ENCODE results near the gene UCHL1.
"Not testable (repeated sequence)": the region's sequence is repeated elsewhere in the genome, so short reads cannot be mapped to it uniquely, and the experiment has no call there.

Gene UCHL1

DNA sequence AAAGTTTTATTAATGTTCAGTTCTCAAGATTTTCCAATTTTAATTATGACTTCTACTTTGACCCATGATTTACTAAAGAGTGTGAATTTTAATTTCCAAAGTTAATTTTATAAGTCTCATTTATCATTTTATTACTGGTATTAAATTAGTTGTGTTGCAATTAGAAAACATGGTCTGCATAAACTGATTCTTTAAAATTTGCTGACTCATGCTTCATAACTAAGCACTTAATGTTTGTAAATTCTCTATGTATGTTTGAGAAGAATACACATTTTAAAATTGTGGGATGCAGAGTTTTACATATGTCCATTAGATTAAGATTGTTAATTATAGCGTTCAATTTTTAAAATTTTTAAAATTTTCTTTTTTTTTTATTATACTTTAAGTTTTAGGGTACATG, 20.2 kb upstream of the UCHL1 start:
- DNase-seq (ENCODE audit: low read depth, low spot score), result no peak

DNA sequence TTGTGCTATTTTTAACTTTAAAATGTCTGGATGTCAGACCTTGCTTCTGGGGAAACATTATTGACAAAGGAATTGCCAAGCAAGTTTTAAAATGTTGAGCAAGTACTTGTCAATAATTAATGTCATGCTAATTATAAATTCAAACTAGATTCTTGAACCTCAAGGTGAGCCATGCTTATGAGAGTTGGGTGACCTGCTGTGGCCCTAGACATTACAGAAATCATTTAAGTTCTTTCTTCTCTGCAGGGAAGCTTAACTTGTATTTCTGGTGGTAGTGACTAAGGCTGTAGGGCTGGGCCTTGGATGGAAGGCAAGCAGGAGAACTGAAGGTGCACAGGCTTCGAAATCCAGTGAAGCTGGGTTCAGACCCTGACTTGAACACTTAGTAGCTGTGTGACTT, 14.8 kb upstream of the UCHL1 start:
- no peak for DNase-seq (ENCODE audit: low read depth, low spot score)

DNA sequence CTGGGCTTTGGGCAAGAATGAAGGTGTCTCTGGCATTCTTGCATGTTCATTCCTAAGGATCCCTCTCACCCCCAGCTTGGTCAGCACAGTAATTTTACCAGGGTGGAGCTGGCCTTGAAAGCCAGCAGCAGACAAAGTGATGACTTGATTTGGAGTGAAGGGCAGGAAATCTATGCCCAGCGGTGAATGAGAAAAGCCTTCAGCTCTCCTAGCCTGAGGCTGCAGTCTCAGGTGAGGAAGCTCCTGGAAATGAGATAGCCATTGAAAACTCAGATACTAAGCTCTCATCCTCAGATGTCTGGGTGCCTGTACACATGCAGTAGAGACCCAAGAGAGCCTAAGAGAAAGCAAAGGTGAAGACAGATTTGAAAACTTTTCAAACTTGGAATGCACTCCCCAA, 10.7 kb upstream of the UCHL1 start:
- no peak for DNase-seq (ENCODE audit: low read depth, low spot score)

DNA sequence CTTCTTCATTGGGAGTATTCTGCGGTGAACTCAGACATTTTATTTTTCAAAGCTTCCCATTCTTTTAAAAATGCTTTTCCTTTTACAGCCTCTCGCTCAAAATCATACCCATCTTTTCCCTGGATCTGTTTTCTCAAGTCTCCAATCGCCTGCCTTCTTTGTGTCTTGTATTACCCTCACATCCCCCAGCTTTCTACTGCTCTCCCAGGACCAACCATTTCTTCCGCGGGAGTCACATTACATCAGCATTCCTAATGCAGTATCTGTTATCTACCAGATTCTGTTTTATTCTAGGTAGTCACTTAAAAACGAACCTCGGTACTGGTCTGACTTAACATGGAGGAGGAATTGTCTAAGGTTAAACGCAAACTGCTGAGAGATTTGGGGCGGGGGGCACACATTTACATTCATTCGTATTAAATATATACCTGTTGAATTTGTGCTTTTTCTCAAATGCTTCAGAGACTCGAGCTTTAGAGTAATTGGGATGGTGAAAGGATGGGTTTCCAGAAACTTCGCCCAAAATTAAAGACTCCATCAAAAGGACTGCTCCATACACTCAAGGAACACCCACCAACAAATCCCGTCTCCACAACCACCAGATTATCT, 493 bp upstream of the UCHL1 start:
- no peak for DNase-seq (ENCODE audit: low read depth, low spot score)

DNA sequence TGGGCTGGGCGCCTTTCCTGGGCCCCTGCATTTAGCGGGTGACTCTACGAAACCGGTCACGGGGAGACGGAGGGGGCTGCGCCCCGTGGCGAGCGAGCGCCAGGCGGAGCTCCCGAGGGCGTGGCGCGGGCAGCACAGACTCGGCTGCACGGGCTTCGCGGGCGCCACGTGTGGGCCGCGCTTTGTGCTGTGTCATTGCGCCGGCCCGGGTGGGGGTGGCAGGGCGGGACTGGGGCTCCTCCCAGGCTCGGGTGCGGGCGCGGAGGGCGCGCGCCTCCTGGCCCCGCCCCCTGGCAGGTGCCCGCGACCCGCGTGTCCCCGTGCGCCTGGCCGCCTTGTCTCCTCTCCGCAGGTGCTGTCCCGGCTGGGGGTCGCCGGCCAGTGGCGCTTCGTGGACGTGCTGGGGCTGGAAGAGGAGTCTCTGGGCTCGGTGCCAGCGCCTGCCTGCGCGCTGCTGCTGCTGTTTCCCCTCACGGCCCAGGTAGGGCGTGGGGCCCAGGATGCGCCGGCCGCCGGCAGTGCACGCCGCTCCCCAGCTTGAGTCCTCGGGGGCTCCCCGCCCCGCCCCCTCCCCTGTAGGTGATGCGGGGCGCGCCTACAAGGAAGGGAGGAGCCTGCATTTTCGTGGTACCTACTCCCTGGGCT, 651 bp downstream of the UCHL1 start:
- no peak for DNase-seq (ENCODE audit: low read depth, low spot score)

DNA sequence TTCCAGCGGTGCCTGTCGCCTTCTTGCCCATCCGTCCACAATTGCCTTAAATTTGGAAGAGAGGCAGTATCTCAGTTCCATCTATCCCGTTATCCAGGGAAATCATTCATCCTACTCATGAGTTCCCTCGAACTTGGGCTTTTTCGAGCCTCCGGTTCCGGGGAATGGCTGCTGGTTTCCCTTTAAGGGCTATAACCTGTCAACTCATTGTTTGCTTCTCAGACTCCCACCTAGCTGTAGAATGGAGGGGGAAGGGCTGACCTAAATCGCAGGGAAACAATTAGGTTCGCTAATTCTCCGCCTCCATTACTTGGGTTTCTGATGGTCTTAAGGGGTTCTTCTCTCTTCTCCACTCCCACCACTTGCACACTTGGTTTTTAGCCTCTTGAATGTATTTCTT, 1.2 kb downstream of the UCHL1 start:
- no peak for DNase-seq (ENCODE audit: low read depth, low spot score)

DNA sequence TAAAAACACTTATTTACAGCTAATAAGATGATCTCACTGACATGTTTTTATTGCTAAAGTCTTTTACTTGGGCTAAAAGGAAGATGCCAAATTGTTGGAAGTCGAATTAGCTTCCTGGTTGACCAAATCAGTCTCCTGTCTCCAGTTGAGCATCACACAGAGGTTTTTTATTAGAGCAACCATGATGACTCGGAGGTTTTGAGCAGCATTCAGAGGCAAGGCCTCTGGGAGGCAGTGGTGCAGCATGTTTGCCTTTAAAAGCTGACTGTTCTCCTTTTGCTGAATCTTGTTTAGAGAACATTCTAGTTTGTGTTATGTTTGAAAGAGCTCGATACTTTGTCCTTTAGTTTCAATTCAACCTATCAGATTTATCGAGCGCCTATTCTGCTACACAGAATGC, 2.1 kb downstream of the UCHL1 start:
- DNase-seq (ENCODE audit: low read depth, low spot score), result no peak

DNA sequence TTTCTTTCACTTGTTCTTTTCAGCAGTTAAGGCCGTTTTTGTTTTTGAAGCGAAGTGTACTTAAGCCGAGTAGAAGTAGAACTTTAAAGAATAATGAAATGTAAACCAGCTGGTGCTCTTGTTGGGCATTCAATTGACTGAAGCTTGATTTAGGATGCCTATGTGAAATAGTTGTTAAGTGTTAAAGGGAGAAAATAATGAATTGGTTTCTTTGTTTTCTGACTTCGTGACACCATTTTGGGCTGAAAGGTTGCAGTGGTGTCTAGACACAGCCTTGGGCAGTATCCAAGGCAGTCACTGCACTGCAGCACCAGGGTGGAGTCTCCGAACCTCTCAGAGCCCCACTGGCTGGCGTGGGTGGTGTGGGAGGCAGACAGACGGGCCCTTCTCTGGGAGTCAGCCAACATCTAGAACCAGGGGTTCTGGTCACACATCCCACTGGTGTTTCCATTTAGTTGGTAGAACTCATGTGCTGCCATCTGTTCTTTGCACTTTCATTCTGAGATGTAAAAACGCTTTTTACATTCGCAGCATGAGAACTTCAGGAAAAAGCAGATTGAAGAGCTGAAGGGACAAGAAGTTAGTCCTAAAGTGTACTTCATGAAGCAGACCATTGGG, 3.5 kb downstream of the UCHL1 start:
- no peak for DNase-seq (ENCODE audit: low read depth, low spot score)

DNA sequence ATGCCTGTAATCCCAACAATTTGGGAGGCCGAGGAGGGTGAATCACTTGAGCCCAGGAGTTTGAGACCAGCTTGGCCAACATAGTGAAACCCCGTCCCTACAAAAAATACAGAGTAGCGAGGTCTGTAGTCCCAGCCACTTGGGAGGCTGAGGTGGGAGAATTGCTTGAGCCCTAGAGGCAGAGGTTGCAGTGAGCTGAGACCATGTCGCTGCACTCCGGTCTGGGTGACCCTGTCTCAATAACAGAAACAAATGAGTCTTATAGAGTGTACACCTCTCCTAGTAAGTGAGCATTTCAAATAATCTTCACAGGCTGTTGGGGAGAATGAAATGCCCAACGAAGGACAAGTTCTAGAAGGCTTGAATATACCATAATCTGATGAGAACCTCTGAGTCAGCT, 5.5 kb downstream of the UCHL1 start:
- DNase-seq (ENCODE audit: low read depth, low spot score), result no peak

DNA sequence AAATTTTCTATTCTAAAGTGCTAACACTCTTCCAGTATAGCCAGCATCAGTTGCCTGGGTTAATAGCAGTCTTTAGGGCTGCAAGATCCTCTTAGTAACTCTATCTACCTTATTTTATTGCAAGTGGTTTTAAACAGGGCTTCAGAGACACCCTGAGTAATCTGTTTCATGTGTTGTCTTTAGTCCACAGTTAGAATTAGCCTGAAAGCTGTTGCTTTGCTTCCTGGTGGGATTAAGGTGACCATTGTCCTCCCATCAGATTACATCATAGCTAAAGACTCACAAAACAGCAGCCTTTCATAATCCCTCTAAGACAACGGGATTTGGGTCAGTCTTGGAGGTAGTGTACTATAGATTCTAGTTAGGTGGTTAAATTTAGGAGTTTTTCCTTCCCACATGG, 7.5 kb downstream of the UCHL1 start:
- DNase-seq (ENCODE audit: low read depth, low spot score), result no peak

DNA sequence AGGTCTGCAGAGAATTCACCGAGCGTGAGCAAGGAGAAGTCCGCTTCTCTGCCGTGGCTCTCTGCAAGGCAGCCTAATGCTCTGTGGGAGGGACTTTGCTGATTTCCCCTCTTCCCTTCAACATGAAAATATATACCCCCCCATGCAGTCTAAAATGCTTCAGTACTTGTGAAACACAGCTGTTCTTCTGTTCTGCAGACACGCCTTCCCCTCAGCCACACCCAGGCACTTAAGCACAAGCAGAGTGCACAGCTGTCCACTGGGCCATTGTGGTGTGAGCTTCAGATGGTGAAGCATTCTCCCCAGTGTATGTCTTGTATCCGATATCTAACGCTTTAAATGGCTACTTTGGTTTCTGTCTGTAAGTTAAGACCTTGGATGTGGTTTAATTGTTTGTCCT, 11.3 kb downstream of the UCHL1 start:
- no peak for DNase-seq (ENCODE audit: low read depth, low spot score)

DNA sequence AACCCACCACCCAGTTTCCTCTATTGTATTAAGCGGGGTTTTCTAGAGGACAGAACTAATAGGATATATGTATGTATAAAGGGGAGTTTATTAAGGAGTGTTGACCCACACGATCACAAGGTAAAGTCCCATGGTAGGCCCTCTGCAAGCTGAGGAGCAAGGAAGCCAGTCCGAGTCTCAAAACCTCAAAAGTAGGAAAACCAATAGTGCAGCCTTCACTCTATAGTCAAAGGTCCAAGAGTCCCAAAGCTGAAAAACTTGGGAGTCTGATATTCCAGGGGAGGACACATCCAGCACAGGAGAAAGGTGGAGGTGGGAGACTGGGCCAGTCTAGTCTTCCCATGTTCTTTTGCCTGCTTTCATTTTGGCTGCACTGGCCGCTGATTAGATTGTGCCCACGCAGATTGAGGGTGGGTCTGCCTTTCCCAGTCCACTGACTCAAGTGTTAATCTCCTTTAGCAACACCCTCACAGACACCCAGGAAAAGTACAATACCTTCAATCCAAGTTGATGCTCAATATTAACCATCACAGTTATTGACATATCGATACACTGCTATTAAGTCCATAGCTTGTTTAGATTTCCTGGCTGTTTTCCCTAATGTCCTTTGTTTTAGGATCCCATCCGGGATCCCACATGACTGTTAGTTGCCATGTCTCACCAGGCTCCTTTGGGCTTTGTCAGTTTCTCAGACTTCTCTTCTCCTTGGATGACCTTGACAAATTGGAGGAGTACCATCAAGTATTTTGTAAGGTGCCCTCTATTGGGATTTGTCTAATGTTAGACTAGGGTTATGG, 12.2 kb downstream of the UCHL1 start:
- DNase-seq (ENCODE audit: low read depth, low spot score), result no peak

DNA sequence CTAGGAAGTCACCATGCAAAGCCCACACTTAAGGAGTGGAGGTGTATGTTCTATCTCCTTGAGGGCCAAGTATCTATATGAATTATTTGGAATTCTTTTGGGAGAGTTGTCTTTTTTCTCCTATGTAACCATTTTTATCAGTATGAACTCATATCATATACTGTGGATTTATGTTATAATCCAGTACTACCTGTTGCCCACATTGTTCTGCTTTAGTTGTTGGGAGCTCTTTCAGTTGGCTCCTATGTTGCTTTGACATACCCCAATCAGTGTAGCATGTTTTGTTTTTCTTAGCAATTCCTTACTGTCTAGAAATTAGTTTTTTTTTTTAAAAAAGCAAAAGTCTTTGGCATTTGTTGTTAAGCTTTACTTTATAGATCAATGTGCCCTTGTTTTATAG, 13.0 kb downstream of the UCHL1 start:
- DNase-seq (ENCODE audit: low read depth, low spot score), result no peak

DNA sequence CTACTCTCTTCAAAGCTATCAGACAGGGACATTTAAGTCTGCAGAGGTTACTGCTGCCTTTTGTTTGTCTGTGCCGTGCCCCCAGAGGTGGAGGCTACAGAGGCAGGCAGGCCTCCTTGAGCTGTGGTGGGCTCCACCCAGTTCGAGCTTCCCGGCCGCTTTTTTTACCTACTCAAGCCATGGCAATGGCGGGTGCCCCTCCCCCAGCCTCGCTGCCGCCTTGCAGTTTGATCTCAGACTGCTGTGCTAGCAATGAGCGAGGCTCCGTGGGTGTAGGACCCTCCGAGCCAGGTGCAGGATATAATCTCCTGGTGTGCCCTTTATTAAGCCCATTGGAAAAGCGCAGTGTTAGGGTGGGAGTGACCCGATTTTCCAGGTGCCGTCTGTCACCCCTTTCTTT, 19.2 kb downstream of the UCHL1 start:
- DNase-seq (ENCODE audit: low read depth, low spot score), result not testable (repeated sequence)

DNA sequence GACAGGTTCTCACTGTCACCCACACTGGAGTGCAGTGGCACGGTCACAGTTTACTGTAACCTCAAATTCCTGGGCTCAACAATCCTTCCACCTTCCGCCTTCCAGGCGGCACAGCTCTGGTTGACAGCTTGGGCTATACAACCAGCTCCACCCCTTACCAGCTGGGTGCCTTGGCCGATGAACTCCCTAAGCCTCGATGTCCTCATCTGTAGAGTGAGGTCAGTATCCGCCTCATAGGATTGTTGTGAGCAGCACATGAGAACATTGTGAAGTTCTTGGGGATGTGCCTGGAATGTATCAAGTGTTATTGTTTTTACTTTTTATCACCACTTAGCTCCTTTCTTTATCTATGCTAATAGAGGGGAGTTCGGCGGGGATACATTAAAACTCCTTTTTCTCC, 23.3 kb downstream of the UCHL1 start:
- no peak for DNase-seq (ENCODE audit: low read depth, low spot score)

DNA sequence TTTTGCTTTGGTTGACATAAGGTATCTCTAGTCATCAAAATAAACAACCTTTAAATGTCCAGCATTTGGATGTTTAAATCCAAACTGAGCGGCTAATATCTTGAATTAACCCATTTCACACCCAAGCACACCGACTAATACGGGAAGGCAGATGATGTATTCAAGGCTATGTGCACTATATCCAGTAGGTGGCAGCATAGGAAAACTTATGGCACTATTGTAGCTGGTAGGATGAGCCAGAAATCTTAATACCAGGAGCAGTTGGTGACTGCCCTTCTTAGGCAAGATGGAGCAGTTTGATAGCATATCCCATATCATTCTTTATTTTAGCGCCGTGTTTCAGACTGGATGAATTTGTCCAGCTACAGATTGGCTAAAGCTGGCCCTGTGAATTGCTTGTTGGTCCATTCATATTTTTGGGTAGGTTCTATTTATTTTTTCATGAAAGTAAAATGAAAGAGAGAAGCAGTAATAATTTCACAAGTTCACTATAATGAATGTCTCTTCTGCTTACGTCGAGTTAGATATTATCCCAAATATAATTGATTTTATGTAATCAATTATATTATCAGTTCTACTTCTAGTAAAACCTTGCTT, 24.4 kb downstream of the UCHL1 start:
- peak; percentile 12 for DNase-seq (ENCODE audit: low read depth, low spot score)

DNA sequence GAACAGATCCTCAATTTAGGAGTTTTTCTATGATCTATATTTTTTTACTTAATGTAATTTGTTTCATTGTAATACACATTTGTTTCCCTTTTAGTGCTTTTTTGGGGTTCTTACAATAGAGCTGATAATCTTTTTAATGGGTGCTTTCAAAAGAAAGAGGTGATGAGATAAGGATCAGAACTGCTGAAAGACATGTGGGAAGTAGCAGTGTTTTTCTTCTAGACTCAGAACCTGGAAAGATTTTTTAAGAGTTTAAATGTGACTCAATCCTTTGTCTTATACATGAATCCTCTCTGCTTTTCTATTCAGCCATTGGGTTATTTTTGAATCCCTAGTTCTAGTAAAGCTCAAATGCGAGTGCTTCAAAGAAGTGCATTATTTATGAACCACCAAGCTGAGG, 25.6 kb downstream of the UCHL1 start:
- DNase-seq (ENCODE audit: low read depth, low spot score), result no peak

DNA sequence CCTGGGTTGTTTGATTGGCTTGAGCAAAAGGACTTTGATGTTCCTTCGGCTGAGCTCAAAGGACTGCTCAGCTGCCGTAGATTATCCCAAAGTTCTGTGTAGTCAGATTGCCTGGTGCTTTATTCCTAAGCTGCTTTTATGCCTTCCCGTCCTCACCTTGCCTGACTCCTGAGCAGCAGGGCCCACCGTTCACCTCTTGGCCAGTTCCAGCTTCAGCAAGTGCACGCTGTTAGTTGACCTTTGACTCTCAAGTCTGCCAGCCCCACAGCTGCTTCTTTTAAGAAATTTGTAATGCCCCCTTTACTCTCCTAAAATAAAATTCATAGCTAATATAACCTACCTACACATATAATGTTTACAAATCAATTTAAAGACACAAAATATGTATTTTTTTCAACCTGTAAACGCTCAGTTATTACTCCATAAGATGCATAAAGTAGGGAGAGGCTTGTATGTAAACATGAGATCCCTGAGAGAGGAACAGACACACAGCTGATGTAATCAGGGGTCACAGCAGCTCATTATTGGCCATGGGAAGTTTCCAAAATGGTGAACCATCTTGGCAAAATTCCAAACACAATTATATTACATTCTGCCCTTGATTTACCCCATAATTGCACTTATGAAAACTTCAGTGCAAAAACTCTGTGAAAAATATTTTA, 28.6 kb downstream of the UCHL1 start:
- no peak for DNase-seq (ENCODE audit: low read depth, low spot score)

DNA sequence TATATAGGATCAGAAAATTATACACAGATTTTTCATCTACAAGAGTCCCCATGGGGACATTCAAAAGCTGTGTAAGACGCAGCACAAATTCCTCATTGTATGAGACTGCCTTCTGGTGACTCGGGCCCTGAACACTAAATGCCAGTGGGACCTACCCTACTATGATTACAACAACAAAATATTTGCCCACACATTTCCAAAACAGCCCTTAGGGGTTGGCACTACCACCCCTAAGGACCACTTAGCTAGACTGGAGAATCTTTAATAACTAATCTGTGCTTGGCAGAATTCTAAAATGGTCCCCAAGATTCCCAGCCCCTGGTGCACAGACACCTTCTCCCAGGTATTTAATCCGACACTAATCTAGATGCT, 29.1 kb downstream of the UCHL1 start:
- no peak for DNase-seq (ENCODE audit: low read depth, low spot score)

DNA sequence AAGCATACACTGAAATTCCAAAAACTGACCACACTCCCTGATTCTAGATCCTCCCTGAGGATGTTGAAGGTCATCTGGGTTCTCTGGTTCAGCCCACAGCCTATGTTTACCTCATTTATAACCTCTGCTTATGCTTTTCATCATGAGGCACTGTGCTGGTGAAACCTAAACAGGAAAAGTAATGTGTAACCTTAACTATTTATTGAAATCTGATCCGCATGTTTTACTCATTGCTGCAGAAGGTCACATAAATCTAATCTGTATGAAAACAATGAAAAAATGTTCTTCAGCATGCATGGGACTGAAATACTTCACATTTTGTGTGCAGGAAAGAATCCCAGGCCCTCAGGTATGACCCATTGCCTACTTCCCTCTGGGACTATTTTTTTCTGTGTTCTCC, 30.3 kb downstream of the UCHL1 start:
- no peak for DNase-seq (ENCODE audit: low read depth, low spot score)

DNA sequence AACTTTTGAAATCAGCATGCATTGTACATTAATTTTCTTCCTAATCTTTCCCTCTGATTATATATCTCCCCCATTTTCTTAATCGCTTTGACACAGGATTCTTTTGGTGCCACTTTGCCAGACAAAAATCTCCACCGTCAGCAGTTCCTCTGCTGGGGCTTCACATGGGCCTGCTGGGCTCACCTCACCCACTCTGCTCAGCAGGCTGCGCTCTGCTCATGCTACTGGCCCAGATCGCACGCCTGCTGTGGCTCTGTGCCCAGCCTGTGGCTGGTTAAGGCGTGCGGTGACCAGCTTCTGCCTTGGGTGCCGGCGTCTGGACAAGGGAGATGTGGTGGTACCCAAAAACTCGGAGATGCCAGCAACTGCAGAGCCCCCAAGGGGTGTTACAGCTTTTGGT, 31.1 kb downstream of the UCHL1 start:
- no peak for DNase-seq (ENCODE audit: low read depth, low spot score)

DNA sequence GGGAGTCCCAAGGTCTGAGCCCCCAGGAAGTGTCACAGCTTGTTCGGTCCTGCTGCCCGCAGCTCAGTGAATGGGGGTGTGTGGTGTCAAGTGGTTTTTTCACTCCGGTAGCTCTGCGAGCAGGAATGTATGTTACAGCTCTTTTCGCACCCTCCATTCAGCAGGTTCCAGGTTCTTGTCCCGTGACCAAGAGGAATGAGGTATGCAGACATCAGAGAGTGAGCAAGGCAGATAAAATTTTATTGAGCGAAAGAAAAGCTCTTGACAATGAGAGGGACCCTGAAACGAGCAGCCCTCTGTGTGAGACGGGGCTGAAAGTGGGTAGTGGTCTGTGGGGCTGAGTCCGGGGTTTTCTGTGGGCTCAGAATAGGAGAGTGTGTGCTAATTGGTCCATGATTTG, 31.5 kb downstream of the UCHL1 start:
- no peak for DNase-seq (ENCODE audit: low read depth, low spot score)
